Adrenal gland (tissue), 5 donors: ENCODE results near the gene CBR3.

Source experiments
- POLR2A ChIP-seq, 2 donors: fragments of 450-650 bp; IDR thresholded peaks; one replicate each; pipeline ENCODE4 v1.6.1; 2017; ENCODE audit warnings: antibody characterized with exemption in 2 of 2, mild to moderate bottlenecking in 2 of 2, moderate library complexity in 1 of 2
- TF ChIP-seq, protein P1 (sequence below), 6 experiments: fragments of 450-650 bp in 4 of 6; fragments of 200-600 bp in 2 of 6; sonication (generic) in 1 of 6; IDR thresholded peaks; 1 replicate in 5 of 6; 2 replicates in 1 of 6; pipeline versions ENCODE4 v1.5.1 to v1.8.0; 2016 to 2021; ENCODE audit warnings: antibody characterized with exemption in 6 of 6, mild to moderate bottlenecking in 2 of 6, moderate library complexity in 1 of 6
- donor health status: DM: no; HTN: no; CAD: no.

DNA sequence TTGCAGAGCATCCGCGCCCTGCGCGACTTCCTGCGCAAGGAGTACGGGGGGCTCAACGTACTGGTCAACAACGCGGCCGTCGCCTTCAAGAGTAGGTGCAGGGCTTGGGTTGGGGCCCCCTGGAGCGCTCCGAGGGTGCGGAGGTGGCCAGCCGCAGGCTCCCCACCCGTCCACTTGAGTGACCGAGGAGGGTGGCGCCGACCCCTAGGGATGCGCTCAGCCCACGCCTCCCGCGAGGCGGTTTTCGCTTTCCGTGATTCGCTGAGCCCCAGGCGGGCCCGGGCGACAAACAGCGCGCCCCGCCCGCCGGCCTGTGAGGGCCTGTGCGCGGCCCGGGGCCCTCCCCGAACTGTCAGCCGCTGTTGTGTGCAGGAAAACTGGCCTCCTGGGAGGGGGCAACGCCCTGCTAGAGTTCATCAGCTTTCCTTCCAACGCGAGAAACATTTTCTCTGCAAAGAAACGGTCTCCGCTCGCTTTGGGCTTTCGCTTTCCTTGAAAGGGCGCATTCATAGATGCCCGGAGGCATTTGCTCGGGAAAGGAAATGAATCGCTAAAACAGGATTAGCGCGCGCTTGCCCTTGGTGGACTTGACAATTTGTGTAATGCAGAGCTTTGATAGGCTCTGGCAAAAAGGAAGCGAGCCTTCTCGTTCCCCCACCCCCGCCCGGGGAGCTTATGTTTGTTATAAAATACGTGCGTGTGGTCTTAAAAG lies 668 bp downstream of the CBR3 start:
- TF ChIP-seq, protein P1, sequence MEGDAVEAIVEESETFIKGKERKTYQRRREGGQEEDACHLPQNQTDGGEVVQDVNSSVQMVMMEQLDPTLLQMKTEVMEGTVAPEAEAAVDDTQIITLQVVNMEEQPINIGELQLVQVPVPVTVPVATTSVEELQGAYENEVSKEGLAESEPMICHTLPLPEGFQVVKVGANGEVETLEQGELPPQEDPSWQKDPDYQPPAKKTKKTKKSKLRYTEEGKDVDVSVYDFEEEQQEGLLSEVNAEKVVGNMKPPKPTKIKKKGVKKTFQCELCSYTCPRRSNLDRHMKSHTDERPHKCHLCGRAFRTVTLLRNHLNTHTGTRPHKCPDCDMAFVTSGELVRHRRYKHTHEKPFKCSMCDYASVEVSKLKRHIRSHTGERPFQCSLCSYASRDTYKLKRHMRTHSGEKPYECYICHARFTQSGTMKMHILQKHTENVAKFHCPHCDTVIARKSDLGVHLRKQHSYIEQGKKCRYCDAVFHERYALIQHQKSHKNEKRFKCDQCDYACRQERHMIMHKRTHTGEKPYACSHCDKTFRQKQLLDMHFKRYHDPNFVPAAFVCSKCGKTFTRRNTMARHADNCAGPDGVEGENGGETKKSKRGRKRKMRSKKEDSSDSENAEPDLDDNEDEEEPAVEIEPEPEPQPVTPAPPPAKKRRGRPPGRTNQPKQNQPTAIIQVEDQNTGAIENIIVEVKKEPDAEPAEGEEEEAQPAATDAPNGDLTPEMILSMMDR (IDR thresholded peaks at IDR 0.05) = no peak
- no peak for TF ChIP-seq POLR2A (IDR thresholded peaks at IDR 0.05)
